Motor neuron (in vitro differentiated cells): ENCODE measurements around the gene GAREM2. TPM values are rescaled to one million over a fixed set of nuclear protein-coding genes. Genes with fewer than 3 reads are reported as not detected.

ENCODE experiments used
- ATAC-seq, 8 experiments: fragments of 200-7000 bp; cut with Tn5 transposase; replicated peaks in 6 of 8; 2 replicates each; pipeline ENCODE4 v1.8.0; 2021; ENCODE audit warnings: mild to moderate bottlenecking in 8 of 8, moderate library complexity in 8 of 8
- H3K27ac ChIP-seq, 2 donors: fragments of 250-450 bp; sonication (Bioruptor Pico); 2 replicates each; pipeline ENCODE4 v1.9.0; 2021; ENCODE audit warnings: antibody characterized with exemption in 2 of 2, mild to moderate bottlenecking in 2 of 2, moderate library complexity in 1 of 2
- H3K4me1 ChIP-seq, 2 donors: fragments of 250-450 bp; sonication (Bioruptor Pico); replicated peaks in 1 of 2; 2 replicates each; pipeline ENCODE4 v1.6.1; 2021; ENCODE audit warnings: antibody characterized with exemption in 2 of 2, mild to moderate bottlenecking in 2 of 2, moderate library complexity in 1 of 2
- H3K4me3 ChIP-seq, 5 donors: fragments of 250-450 bp; sonication (Bioruptor Pico); 2 replicates each; pipeline ENCODE4 v1.9.0; 2021; ENCODE audit warnings: antibody characterized with exemption in 5 of 5, mild to moderate bottlenecking in 5 of 5, moderate library complexity in 4 of 5
- WGBS, 10 experiments: fragments of 450-650 bp; shearing (Covaris generic); methylation state at CpG; one replicate each; pipeline ENCODE4 v1.0.0; 2022; 5-methylcytosine and 5-hydroxymethylcytosine counted together
- in situ Hi-C, 9 experiments: fragments of 400-800 bp; cut with MboI; loops; one replicate each; pipeline ENCODE4 v1.15.0; 2021; ENCODE audit warnings: low sequenced_read_pairs in 9 of 9, low pct_unique_long_range_greater_than_20kb in 2 of 9; ENCODE audit not compliant: unreplicated experiment in 9 of 9
- total RNA-seq, 8 experiments: library from RNA; unstranded; fragments of 300-600 nt; gene quantifications; 2 replicates each; pipeline versions ENCODE4 v1.2.3 to v1.2.4, GENCODE V29; 2022

The GAREM2 gene
- 10 to 100 TPM in 2 of 8 experiments, 1 to 10 TPM in 6; 1.0 to 17.1 (median 5.0) TPM for total RNA-seq

DNA sequence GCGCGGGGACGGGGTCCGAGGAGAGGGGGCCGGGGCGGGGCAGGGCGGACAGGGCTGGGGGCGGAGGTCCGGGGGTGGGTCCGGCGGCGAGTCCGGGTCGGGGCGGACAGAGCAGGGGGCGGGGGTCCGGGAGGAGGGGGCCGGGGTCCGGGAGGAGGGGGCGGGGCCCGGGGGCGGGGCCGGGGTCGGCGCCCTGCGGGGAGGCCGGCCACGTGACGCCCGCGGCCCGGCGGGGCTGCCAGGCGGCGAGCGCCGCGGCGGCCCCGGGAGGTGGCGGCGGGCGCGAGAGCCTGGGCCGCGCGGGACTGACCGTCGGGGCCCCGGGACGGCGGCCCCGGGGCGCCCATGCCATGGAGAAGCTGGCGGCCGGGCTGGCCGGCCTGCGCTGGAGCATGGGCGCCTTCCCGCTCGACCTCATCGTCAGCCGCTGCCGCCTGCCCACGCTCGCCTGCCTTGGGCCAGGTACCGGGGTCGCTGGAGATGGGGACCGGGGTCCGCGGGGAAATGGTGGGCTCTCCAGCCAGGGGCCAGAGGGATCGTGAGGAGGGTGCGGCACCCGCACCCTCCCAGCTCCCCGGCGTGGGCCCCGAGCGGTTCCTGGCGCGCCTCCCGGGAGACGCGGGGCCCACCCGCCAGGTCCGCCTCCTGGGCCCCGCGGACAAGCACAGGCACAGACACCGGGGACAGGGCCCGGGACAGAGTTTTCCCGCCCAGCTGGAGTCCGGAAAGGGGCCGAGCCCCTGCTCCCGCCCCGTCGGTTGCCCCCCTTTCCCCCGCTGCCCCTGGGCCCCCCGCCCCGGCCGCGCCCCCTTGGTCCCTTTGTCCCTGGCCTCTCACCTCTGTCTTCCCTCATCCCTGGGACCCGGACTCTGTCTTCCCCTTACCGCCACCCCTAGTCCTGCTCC lies at the start of gene GAREM2:
Gene GAREM2 (plus strand): TSS at position 218 of the 905 bp plus-strand sequence. CDS start 133 bp downstream, at position 351.
- ATAC-seq, result peak; percentile 25 to 71 (median 46)
- in situ Hi-C loops, result no loop called here
- Histone ChIP-seq H3K4me1 (peaks cover 27 to 29% of the 10 kb centered on the region in 2 donors), H3K4me3 (peak within 1 kb of the TSS; percentile 48 to 66 (median 55)), H3K27ac (peak within 1 kb of the TSS in 1 of 2 donors; percentile 88)
- no CpG with 5 or more reads among the region's 102 CpGs for WGBS, 10 experiments

- no peak overlapping the region for H3K27ac ChIP-seq
- 25 to 100% (median 94%) methylated on average over 1 to 5 of the region's 5 CpGs for WGBS, 10 experiments
- no peak overlapping the region for H3K4me3 ChIP-seq
- H3K4me1 ChIP-seq, result no peaks in the 10 kb centered on the region
- ATAC-seq, result no peak
- in situ Hi-C loops, result no loop called here
These were observed 49.5 kb upstream of the GAREM2 start for GRCh38 chr2:26123426-26123825.

GRCh38 chr2:26126074-26126473 lies 46.8 kb upstream of the GAREM2 start:
- WGBS, 10 experiments, result 40 to 100% (median 86%) methylated on average over 1 to 4 of the region's 4 CpGs; no CpG with 5 or more reads in 1 of the 10 experiments
- Histone ChIP-seq H3K27ac (no peak overlapping the region), H3K4me1 (no peaks in the 10 kb centered on the region), H3K4me3 (no peak overlapping the region)
- in situ Hi-C loops, result loop anchor here in 3 of 9 experiments (25.0 kb wide), 2 partner anchors 139 to 164 kb away; partner anchors contain the start of gene KIF3C (in 1 of the 3)
- no peak for ATAC-seq

GRCh38 chr2:26128176-26128575 lies 44.7 kb upstream of the GAREM2 start:
- Histone ChIP-seq H3K4me1 (no peaks in the 10 kb centered on the region), H3K27ac (no peak overlapping the region), H3K4me3 (no peak overlapping the region)
- ATAC-seq, result no peak
- in situ Hi-C loops, result loop anchor here in 3 of 9 experiments (25.0 kb wide), 2 partner anchors 141 to 166 kb away; partner anchors contain the start of gene KIF3C (in 1 of the 3)
- WGBS, 10 experiments, result 65 to 100% (median 93%) methylated on average over 1 to 8 of the region's 8 CpGs

- Histone ChIP-seq H3K27ac (no peak overlapping the region), H3K4me3 (no peak overlapping the region), H3K4me1 (no peaks in the 10 kb centered on the region)
- ATAC-seq, result no peak
- in situ Hi-C loops, result loop anchor here in 3 of 9 experiments (25.0 kb wide), 2 partner anchors 143 to 168 kb away; partner anchors contain the start of gene KIF3C (in 1 of the 3)
- 58 to 100% (median 93%) methylated on average over 1 to 3 of the region's 3 CpGs; no CpG with 5 or more reads in 1 of the 10 experiments for WGBS, 10 experiments
These were observed 42.1 kb upstream of the GAREM2 start for GRCh38 chr2:26130763-26131162.

- Histone ChIP-seq H3K4me3 (no peak overlapping the region), H3K4me1 (no peaks in the 10 kb centered on the region), H3K27ac (no peak overlapping the region)
- in situ Hi-C loops, result loop anchor here in 3 of 9 experiments (25.0 kb wide), 2 partner anchors 149 to 174 kb away; partner anchors contain the start of gene KIF3C (in 1 of the 3)
- 47 to 100% (median 85%) methylated on average over 1 to 3 of the region's 3 CpGs for WGBS, 10 experiments
- no peak for ATAC-seq
These were observed 36.4 kb upstream of the GAREM2 start for GRCh38 chr2:26136451-26136850.

DNA sequence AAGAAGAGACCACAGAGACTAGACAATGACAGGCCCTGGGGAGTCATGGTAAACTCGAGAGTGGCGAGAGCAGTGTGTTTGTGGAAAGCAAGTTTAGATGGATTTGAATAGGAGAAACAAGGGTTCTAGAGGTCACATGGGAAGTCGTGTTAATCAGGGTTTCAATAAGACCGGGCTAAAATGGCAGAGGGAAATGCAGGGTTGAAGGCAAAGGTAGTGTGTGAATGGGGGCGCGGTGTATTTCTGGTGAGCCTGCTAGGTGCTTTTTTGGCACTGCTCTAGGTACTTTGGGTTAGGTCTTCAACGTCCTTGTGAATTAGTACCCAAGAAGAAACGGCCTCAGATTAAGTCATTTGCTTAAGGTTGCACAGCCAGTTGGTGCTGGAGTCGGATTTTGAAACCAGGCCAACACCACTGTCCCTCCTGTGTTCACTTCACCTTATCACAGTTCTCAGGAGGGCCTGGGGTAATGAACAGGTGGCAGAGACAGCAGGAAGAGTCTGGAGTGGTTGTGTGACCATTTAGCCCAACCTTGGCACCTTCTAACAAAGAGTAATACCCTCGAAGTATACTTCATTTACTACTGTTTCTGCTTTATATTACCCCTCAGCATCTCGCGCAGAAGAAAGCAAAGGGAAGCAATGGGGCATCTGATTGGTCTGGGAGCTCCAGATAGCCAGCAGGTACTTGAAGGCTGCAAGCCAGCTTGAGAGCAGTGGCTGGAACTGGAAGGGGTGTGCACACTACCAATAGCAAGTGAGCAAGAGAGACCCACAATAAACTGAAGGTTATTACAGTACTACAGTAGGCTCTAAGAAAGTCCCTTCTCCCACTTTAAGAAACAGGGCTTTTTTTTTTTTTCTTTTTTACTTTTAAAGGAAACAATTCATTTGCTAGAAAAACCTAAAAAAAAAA lies 33.4 kb upstream of the GAREM2 start:
- no peak overlapping the region for H3K27ac ChIP-seq
- H3K4me3 ChIP-seq, result no peak overlapping the region
- no peaks in the 10 kb centered on the region for H3K4me1 ChIP-seq
- in situ Hi-C loops, result loop anchor here in 5 of 9 experiments (5.0 to 25.0 kb wide), 4 partner anchors 145 to 187 kb away; partner anchors contain the start of gene KIF3C (in 1 of the 5)
- WGBS, 10 experiments, result 59 to 93% (median 75%) methylated on average over 1 to 10 of the region's 12 CpGs; no CpG with 5 or more reads in 2 of the 10 experiments
- ATAC-seq, result no peak

- WGBS, 10 experiments, result 80 to 92% (median 87%) methylated on average over 2 to 18 of the region's 18 CpGs; no CpG with 5 or more reads in 3 of the 10 experiments
- in situ Hi-C loops, result loop anchor here in 5 of 9 experiments (5.0 to 25.0 kb wide), 4 partner anchors 146 to 189 kb away; partner anchors contain the start of gene KIF3C (in 1 of the 5)
These were observed 31.6 kb upstream of the GAREM2 start for GRCh38 chr2:26141145-26141769.

DNA sequence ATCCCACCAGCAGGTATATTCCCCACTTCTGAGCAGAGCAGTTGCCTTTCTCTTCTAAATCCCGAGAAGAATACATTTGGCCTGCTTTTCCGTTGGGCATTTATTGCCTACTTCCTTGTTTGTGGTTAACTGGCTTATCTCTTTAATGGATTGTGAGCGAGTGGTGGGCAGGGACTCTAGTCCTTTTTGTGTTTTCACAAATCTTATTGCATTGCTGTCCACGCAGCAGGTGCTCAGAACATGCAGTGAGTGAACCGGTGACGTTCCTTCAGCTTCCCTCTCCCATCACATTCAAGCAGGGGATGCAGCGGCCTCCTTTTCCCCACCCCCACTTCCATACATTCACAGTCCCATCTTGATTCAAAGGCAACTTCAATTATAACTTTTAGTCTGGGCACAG lies 28.9 kb upstream of the GAREM2 start:
- Histone ChIP-seq H3K4me3 (no peak overlapping the region), H3K27ac (no peak overlapping the region), H3K4me1 (no peaks in the 10 kb centered on the region)
- in situ Hi-C loops, result loop anchor here in 5 of 9 experiments (5.0 to 25.0 kb wide), 4 partner anchors 149 to 192 kb away; partner anchors contain the start of gene KIF3C (in 1 of the 5)
- ATAC-seq, result no peak
- 0 to 96% (median 86%) methylated on average over 1 to 7 of the region's 7 CpGs; no CpG with 5 or more reads in 3 of the 10 experiments for whole genome bisulfite sequencing, 10 experiments

More at GRCh38 chr2:26141145-26141769, 31.6 kb upstream of the GAREM2 start:
- Histone ChIP-seq H3K4me3 (no peak overlapping the region), H3K27ac (no peak overlapping the region), H3K4me1 (no peaks in the 10 kb centered on the region)
- no peak for ATAC-seq

GRCh38 chr2:26144953-26145680 lies 27.8 kb upstream of the GAREM2 start:
- 5 to 60% (median 30%) methylated on average over 1 to 10 of the region's 11 CpGs for WGBS, 10 experiments
- no peak overlapping the region for H3K27ac ChIP-seq
- no peaks in the 10 kb centered on the region for H3K4me1 ChIP-seq
- in situ Hi-C loops, result loop anchor here in 5 of 9 experiments (5.0 to 25.0 kb wide), 4 partner anchors 150 to 193 kb away; partner anchors contain the start of gene KIF3C (in 1 of the 5)
- no peak overlapping the region for H3K4me3 ChIP-seq
- peak; percentile 53 to 84 (median 66) for ATAC-seq

DNA sequence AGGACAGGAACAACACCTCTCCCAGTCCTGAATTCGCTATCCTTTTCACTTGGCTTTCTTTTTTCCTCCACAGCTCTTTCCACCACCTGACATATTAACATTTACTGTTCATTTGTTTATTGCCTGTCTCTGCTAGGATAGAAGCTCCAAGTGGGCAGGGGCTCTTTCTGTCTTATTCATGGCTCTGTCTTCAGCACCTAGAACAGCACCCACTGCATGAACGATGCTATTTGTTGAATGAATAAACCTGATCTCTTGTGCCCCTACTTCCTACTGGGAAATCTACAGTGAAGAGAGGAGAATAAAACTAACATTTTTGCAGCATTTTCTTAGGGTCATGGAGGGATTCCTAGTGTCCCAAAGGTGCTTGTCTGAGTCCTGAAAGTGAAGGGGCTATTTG lies 24.4 kb upstream of the GAREM2 start:
- Histone ChIP-seq H3K4me3 (no peak overlapping the region), H3K4me1 (no peaks in the 10 kb centered on the region), H3K27ac (no peak overlapping the region)
- 0 to 100% (median 30%) methylated on average over 1 to 2 of the region's 2 CpGs; no CpG with 5 or more reads in 3 of the 10 experiments for WGBS, 10 experiments
- peak in 1 of 8 experiments; percentile 22 for ATAC-seq
- in situ Hi-C loops, result loop anchor here in 4 of 9 experiments (10.0 to 25.0 kb wide), 3 partner anchors 154 to 186 kb away; partner anchors contain the start of gene KIF3C (in 1 of the 4)
